H1 (cell line): ENCODE data around the gene MRPS14. TPM values are rescaled to one million over a fixed set of nuclear protein-coding genes. Genes with fewer than 3 reads are reported as not detected.

Experiments used
- CTCF ChIA-PET: fragments of 300-600 bp; sonication (Branson Sonifier 250); formaldehyde crosslinking; loops from one replicate; lab custom pipeline; 2021; ENCODE audit not compliant: partially characterized antibody; lab: Charles Lee
- POLR2A ChIA-PET: fragments of 300-600 bp; sonication (Branson Sonifier 250); formaldehyde crosslinking; loops from one replicate; lab custom pipeline; 2021; ENCODE audit warnings: inconsistent platforms; ENCODE audit not compliant: partially characterized antibody; lab: Charles Lee
- DNase-seq, 2 experiments: peaks; one replicate each; pipeline versions ENCODE4 v3.0.0 to v3.0.0-alpha.2; 2010 to 2022; ENCODE audit warnings: low spot score in 2 of 2, low read depth in 1 of 2, mixed read lengths in 1 of 2
- FAIRE-seq: peaks from 2 replicates; lab custom pipeline; 2011; peaks lifted over from hg19 to GRCh38; lab: Jason Lieb, UNC
- H2AFZ ChIP-seq: 2 replicates; pipeline ENCODE4 v1.8.1; 2012; ENCODE audit warnings: low read length, inconsistent platforms
- H2AK5ac ChIP-seq: 2 replicates; pipeline ENCODE4 v1.6.1; 2013; ENCODE audit warnings: low read depth, low read length
- H2BK120ac ChIP-seq: replicated peaks from 2 replicates; pipeline ENCODE3; 2013; ENCODE audit warnings: low read depth, low read length, inconsistent platforms
- H2BK12ac ChIP-seq: 2 replicates; pipeline ENCODE4 v1.6.1; 2013; ENCODE audit warnings: low read depth, low read length
- H2BK15ac ChIP-seq: 2 replicates; pipeline ENCODE4 v1.6.1; 2013; ENCODE audit warnings: low read length
- H2BK20ac ChIP-seq: 2 replicates; pipeline ENCODE4 v1.6.1; 2013; ENCODE audit warnings: low read length
- H2BK5ac ChIP-seq: 2 replicates; pipeline ENCODE4 v1.6.1; 2013; ENCODE audit warnings: low read depth, low read length
- H3K14ac ChIP-seq: 2 replicates; pipeline ENCODE4 v1.6.1; 2013; ENCODE audit warnings: inconsistent platforms; ENCODE audit not compliant: insufficient read length
- H3K18ac ChIP-seq: 2 replicates; pipeline ENCODE4 v1.6.1; 2013; ENCODE audit warnings: low read length; ENCODE audit errors: extremely low read depth
- H3K23ac ChIP-seq: 2 replicates; pipeline ENCODE4 v1.6.1; 2013; ENCODE audit warnings: inconsistent platforms; ENCODE audit not compliant: insufficient read length
- H3K23me2 ChIP-seq: 2 replicates; pipeline ENCODE4 v1.6.1; 2013; ENCODE audit warnings: low read depth, low read length
- H3K27ac ChIP-seq: 2 replicates; pipeline ENCODE4 v1.6.1; 2011; ENCODE audit warnings: low read depth, low read length, inconsistent platforms
- H3K27me3 ChIP-seq, 4 experiments: replicated peaks in 1 of 4; 1 replicate in 1 of 4; 2 replicates in 3 of 4; pipeline versions ENCODE4 v1.6.1 to v1.8.1; 2011 to 2013; ENCODE audit warnings: low read length in 3 of 4, mild to moderate bottlenecking in 3 of 4, inconsistent platforms in 2 of 4, mixed read lengths in 2 of 4, moderate library complexity in 1 of 4; ENCODE audit not compliant: control insufficient read depth in 3 of 4, insufficient read depth in 3 of 4; ENCODE audit errors: extremely low read depth in 1 of 4
- H3K36me3 ChIP-seq, 4 experiments: 2 replicates each; pipeline versions ENCODE4 v1.6.1 to v1.8.1; 2011 to 2013; ENCODE audit warnings: mild to moderate bottlenecking in 4 of 4, low read length in 3 of 4, moderate library complexity in 2 of 4, control low read depth in 1 of 4, inconsistent platforms in 1 of 4; ENCODE audit not compliant: insufficient read depth in 4 of 4, control insufficient read depth in 2 of 4
- H3K4ac ChIP-seq: replicated peaks from 2 replicates; pipeline ENCODE3; 2013; ENCODE audit warnings: low read length, low read depth, mixed read lengths, inconsistent platforms; ENCODE audit not compliant: insufficient read length
- H3K4me1 ChIP-seq, 4 experiments: replicated peaks in 1 of 4; 1 replicate in 1 of 4; 2 replicates in 3 of 4; pipeline versions ENCODE4 v1.6.1 to v1.8.1; 2011 to 2013; ENCODE audit warnings: low read length in 3 of 4, inconsistent platforms in 2 of 4, mixed read lengths in 1 of 4; ENCODE audit not compliant: insufficient read depth in 4 of 4, control insufficient read depth in 3 of 4
- H3K4me2 ChIP-seq, 2 experiments: 2 replicates each; pipeline versions ENCODE4 v1.6.1 to v1.8.1; 2011 to 2013; ENCODE audit warnings: low read depth in 2 of 2, low read length in 2 of 2, control low read depth in 1 of 2, inconsistent platforms in 1 of 2, mild to moderate bottlenecking in 1 of 2; ENCODE audit not compliant: insufficient read depth in 1 of 2
- H3K4me3 ChIP-seq, 4 experiments: fragments of 200-600, 300-600 bp in 1 of 4; sonication (generic), shearing (Covaris generic), sonication (Bioruptor Twin) in 1 of 4; 2 replicates each; pipeline versions ENCODE4 v1.5.1 to v1.8.1; 2011 to 2016; ENCODE audit warnings: low read length in 4 of 4, low read depth in 3 of 4, control low read depth in 2 of 4, inconsistent platforms in 2 of 4, mild to moderate bottlenecking in 2 of 4, mixed read lengths in 1 of 4, moderate library complexity in 1 of 4; ENCODE audit not compliant: insufficient read depth in 2 of 4; ENCODE audit errors: extremely low read depth in 1 of 4
- H3K56ac ChIP-seq: replicated peaks from 2 replicates; pipeline ENCODE3; 2013; ENCODE audit warnings: low read depth, mild to moderate bottlenecking, mixed read lengths, low read length, inconsistent platforms; ENCODE audit not compliant: insufficient read length
- H3K79me1 ChIP-seq: 2 replicates; pipeline ENCODE4 v1.6.1; 2013; ENCODE audit warnings: low read depth, low read length, control low read depth
- H3K79me2 ChIP-seq, 2 experiments: 2 replicates each; pipeline versions ENCODE4 v1.6.1 to v1.8.1; 2012 to 2013; ENCODE audit warnings: low read length in 2 of 2, mild to moderate bottlenecking in 2 of 2, inconsistent platforms in 1 of 2; ENCODE audit not compliant: insufficient read depth in 2 of 2, control insufficient read depth in 1 of 2
- H3K9ac ChIP-seq, 4 experiments: replicated peaks in 1 of 4; 1 replicate in 1 of 4; 2 replicates in 3 of 4; pipeline versions ENCODE4 v1.6.1 to v1.8.1; 2011 to 2013; ENCODE audit warnings: low read depth in 3 of 4, low read length in 3 of 4, control low read depth in 2 of 4, mild to moderate bottlenecking in 2 of 4, moderate library complexity in 2 of 4, inconsistent platforms in 1 of 4; ENCODE audit errors: extremely low read depth in 1 of 4
- H3K9me3 ChIP-seq, 2 experiments: 2 replicates each; pipeline versions ENCODE4 v1.6.1 to v1.8.1; 2012 to 2013; ENCODE audit warnings: mild to moderate bottlenecking in 2 of 2, moderate library complexity in 2 of 2, control low read depth in 1 of 2, inconsistent platforms in 1 of 2, low read depth in 1 of 2, low read length in 1 of 2, mixed read lengths in 1 of 2; ENCODE audit not compliant: insufficient read depth in 2 of 2
- H4K20me1 ChIP-seq, 2 experiments: replicated peaks in 1 of 2; 2 replicates each; pipeline versions ENCODE3 to v1.8.1; 2011 to 2013; ENCODE audit warnings: inconsistent platforms in 2 of 2, low read length in 2 of 2, mild to moderate bottlenecking in 1 of 2; ENCODE audit not compliant: insufficient read depth in 2 of 2, control insufficient read depth in 1 of 2
- H4K5ac ChIP-seq: 2 replicates; pipeline ENCODE4 v1.6.1; 2013; ENCODE audit warnings: low read length, low read depth, mixed read lengths, inconsistent platforms; ENCODE audit not compliant: insufficient read length
- H4K8ac ChIP-seq: 2 replicates; pipeline ENCODE4 v1.8.0; 2013; ENCODE audit warnings: mild to moderate bottlenecking, moderate library complexity, low read length, inconsistent platforms; ENCODE audit not compliant: insufficient read depth; ENCODE audit errors: extremely low read depth
- H4K91ac ChIP-seq: replicated peaks from 2 replicates; pipeline ENCODE3; 2013; ENCODE audit warnings: low read length, mixed read lengths, inconsistent platforms; ENCODE audit not compliant: insufficient read length
- ASH2L ChIP-seq: fragments of 200-600, 300-600 bp; sonication (generic); IDR thresholded peaks from one replicate; pipeline ENCODE4 v1.7.1; 2017; ENCODE audit warnings: low read length
- JUN ChIP-seq: IDR thresholded peaks from 2 replicates; pipeline ENCODE4 v1.6.1; 2011; ENCODE audit warnings: low read depth, mild to moderate bottlenecking, improper control_type of control experiment, low read length
- NRF1 ChIP-seq: IDR thresholded peaks from 2 replicates; pipeline ENCODE4 v1.6.1; 2011; ENCODE audit warnings: mild to moderate bottlenecking, low read depth, low read length, improper control_type of control experiment
- POLR2AphosphoS5 ChIP-seq: IDR thresholded peaks from 2 replicates; pipeline ENCODE4 v1.6.1; 2011; ENCODE audit warnings: low read depth, low read length
- RFX5 ChIP-seq: IDR thresholded peaks from 2 replicates; pipeline ENCODE4 v1.6.1; 2011; ENCODE audit warnings: low read depth, low read length, improper control_type of control experiment, borderline replicate concordance
- SUZ12 ChIP-seq: fragments of 200-600 bp; sonication (generic); IDR thresholded peaks from 2 replicates; pipeline ENCODE4 v1.6.1; 2012; ENCODE audit warnings: mild to moderate bottlenecking, inconsistent platforms, low read length, moderate library complexity, mixed read lengths
- TEAD4 ChIP-seq: IDR thresholded peaks from 2 replicates; pipeline ENCODE4 v1.6.1; 2012; ENCODE audit warnings: low read depth, low read length, inconsistent platforms, mixed read lengths
- WGBS, 2 experiments: shearing (Covaris generic) in 1 of 2; methylation state at CpG; one replicate each; pipeline versions ENCODE4 v1.1.6 to v1.1.7; 2013 to 2015; ENCODE audit warnings: low lambda C conversion rate in 2 of 2, mixed read lengths in 2 of 2, inconsistent platforms in 1 of 2, low coverage in 1 of 2, missing lambda C conversion rate in 1 of 2; ENCODE audit not compliant: insufficient replicate concordance in 2 of 2, insufficient coverage in 1 of 2, insufficient read length in 1 of 2; ENCODE audit errors: extremely low coverage in 1 of 2, missing lambda C conversion rate in 1 of 2; 5-methylcytosine and 5-hydroxymethylcytosine counted together
- polyA plus RNA-seq, 7 experiments: library from polyadenylated mRNA; depleted of rRNA in 3 of 7; stranded (reverse) in 5 of 7; unstranded in 2 of 7; fragments of >200 nt in 5 of 7; fragments of 200-250 nt in 2 of 7; gene quantifications; 1 replicate in 5 of 7; 2 replicates in 1 of 7; 4 replicates in 1 of 7; pipeline versions ENCODE4 v1.2.1 to v1.2.3, GENCODE V29; 2011 to 2013; ENCODE audit warnings: missing spikeins in 2 of 7, mixed read lengths in 2 of 7
- total RNA-seq: library from RNA; stranded (reverse); fragmentation: NEBNext Ultra II Directional; extraction: Animal tissue kit (Norgen Biotek cat#: 25700); gene quantifications from 2 replicates; pipeline ENCODE4 v1.2.1, GENCODE V29; 2021
- TF ChIP-seq, protein P1 (sequence below): IDR thresholded peaks from 2 replicates; pipeline ENCODE4 v1.6.1; 2012; ENCODE audit warnings: inconsistent platforms

The MRPS14 gene
- total and polyA plus RNA-seq, 2 of the 8 experiments (the other 6 are each of a cell fraction or from before 2014, with no cell fraction given): 27.5 to 38.7 TPM

DNA sequence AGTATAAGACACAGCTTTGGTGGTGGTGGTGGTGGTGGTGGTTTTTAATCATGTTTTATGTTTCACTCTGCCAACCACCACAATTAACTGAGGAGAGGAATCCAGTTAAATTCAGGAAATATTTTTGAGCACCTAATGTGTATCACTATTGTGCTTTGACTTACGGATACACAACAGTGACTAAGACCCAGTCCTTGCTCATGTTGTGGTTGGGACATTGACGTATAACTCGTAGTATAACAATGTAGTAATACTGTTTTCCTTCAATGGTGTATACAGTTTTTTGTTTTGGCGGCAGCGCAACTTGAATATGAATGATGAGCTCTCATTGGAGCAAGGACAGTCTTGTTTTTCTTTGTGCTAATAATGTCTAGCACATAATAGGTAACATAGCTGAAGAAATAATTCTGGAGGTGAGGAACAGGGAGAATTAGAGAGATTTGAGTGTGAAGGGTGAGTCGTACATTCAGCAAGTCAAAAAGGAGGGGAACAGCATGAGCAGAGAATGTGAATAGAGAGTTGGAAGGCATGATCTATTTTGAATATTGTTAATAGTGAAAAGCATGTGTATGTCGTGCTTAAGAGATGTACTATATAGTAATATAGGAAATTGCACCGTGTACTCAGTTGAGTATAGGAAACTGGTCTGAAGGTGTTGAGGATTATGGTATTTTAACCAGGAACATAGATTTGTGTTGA, 18.0 kb downstream of the MRPS14 start:
- H2BK12ac ChIP-seq: no peak overlapping the region
- no peak overlapping the region for H4K5ac ChIP-seq
- H3K23me2 ChIP-seq: peaks cover 1% of the 10 kb centered on the region; the same call in 1 of the 2 replicates
- peaks cover 25 to 57% (median 48%) of the 10 kb centered on the region in 4 experiments for H3K36me3 ChIP-seq
- H3K27me3 ChIP-seq: no peaks in the 10 kb centered on the region
- peaks cover 7 to 12% of the 10 kb centered on the region in 2 experiments for H4K20me1 ChIP-seq
- no peak overlapping the region for H3K4me2 ChIP-seq
- H3K18ac ChIP-seq: no peak overlapping the region
- TF ChIP-seq ASH2L (no peak), SUZ12 (no peak), RFX5 (no peak), TEAD4 (no peak), NRF1 (no peak), JUN (no peak), POLR2AphosphoS5 (no peak)
- TF ChIP-seq, protein P1, sequence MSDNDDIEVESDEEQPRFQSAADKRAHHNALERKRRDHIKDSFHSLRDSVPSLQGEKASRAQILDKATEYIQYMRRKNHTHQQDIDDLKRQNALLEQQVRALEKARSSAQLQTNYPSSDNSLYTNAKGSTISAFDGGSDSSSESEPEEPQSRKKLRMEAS: no peak
- peaks cover 0 to 4% (median 0%) of the 10 kb centered on the region in 4 experiments; a peak in 1 of 7 replicates for H3K4me1 ChIP-seq
- no peak for DNase-seq
- no peak overlapping the region for H3K14ac ChIP-seq
- H3K9me3 ChIP-seq: no peaks in the 10 kb centered on the region
- no peak overlapping the region for H2AFZ ChIP-seq
- no peak overlapping the region for H2BK20ac ChIP-seq
- no peak overlapping the region for H3K23ac ChIP-seq
- H3K4ac ChIP-seq: no peak overlapping the region
- no peak overlapping the region for H3K56ac ChIP-seq
- no peak overlapping the region for H2BK120ac ChIP-seq
- FAIRE-seq: no peak
- 94% methylated on average over 8 of the region's 8 CpGs; no CpG with 5 or more reads in 1 of the 2 experiments for WGBS, 2 experiments
- H2BK15ac ChIP-seq: no peak overlapping the region
- H3K79me1 ChIP-seq: 0 out of 2 replicates have a peak, but pooled peaks cover 2% of the 10 kb centered on the region
- no peak overlapping the region for H3K9ac ChIP-seq
- H2AK5ac ChIP-seq: no peak overlapping the region
- no peak overlapping the region for H3K4me3 ChIP-seq
- no peak overlapping the region for H3K27ac ChIP-seq
- no peak overlapping the region for H4K8ac ChIP-seq
- H2BK5ac ChIP-seq: no peak overlapping the region
- ChIA-PET POLR2A (interaction anchor here (0.6 to 1.7 kb wide), 7 partner anchors 9 to 122 kb away, joined by 3 to 6 read pairs (median 4); partner anchors contain the start of gene MRPS14), CTCF (interaction anchor here (1.2 kb wide), 1 partner anchor 112 kb away, joined by 3 read pairs; no protein-coding TSS in a partner anchor)
- H3K79me2 ChIP-seq: peaks cover 37 to 80% of the 10 kb centered on the region in 2 experiments
- no peak overlapping the region for H4K91ac ChIP-seq
